Measurements from ENCODE around the gene PIAS4. TPM values are rescaled to one million over a fixed set of nuclear protein-coding genes. Genes with fewer than 3 reads are reported as not detected.

PIAS4 gene
- total RNA-seq, 2 donors from 2014 or later, result 32.8 to 39.1 TPM

GRCh38 chr19:4059891-4060620 lies 52.5 kb downstream of the PIAS4 start:
- Mint-ChIP-seq H3K36me3 (ENCODE audit: low read depth) (peaks cover 52% of the 10 kb centered on the region), H3K27ac (peak overlapping the region; percentile 90), H3K27me3 (no peaks in the 10 kb centered on the region), H3K4me3 (peak overlapping the region; percentile 83), H3K4me1 (peaks cover 4% of the 10 kb centered on the region), H3K9me3 (no peaks in the 10 kb centered on the region)
- ATAC-seq (replicated peaks), result peak; percentile 61

DNA sequence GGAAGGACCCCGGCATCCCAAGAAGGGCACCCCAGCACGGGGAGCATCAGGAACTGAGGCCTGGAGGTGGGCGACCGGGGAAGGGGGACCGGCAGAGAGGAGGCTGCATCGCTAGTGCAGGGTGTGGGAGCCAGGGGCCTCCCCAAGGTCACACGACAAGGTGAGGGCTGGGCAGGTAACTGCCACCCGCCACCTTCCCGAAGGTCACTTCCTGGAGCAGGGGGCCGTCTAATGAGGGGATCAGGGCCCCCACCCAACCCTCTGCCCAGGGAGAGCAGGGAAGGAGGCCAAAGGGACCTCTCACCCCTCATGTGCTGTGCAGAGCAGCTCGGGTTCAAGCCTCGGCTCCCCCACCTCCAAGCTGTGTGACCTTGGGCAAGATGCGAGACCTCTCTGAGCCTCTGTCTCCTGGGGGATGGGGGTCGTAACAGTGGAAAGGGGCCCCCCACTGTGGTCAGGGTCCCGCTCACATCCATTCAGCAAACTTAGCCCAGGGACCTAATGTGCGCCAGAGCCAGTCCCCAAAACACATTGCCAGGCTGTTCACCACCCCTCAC lies 53.2 kb downstream of the PIAS4 start:
- Mint-ChIP-seq H3K27me3 (no peaks in the 10 kb centered on the region), H3K36me3 (ENCODE audit: low read depth) (peaks cover 45% of the 10 kb centered on the region), H3K9me3 (no peaks in the 10 kb centered on the region), H3K4me3 (peak overlapping the region; percentile 83), H3K4me1 (peaks cover 4% of the 10 kb centered on the region), H3K27ac (peak overlapping the region; percentile 90)
- no peak for ATAC-seq (replicated peaks)

GRCh38 chr19:4061178-4061682 lies 53.7 kb downstream of the PIAS4 start:
- H3K27ac Mint-ChIP-seq, result no peak overlapping the region
- no peaks in the 10 kb centered on the region for H3K9me3 Mint-ChIP-seq
- no peak for ATAC-seq (replicated peaks)
- peak overlapping the region; percentile 83 for H3K4me3 Mint-ChIP-seq
- H3K4me1 Mint-ChIP-seq, result peaks cover 4% of the 10 kb centered on the region
- no peaks in the 10 kb centered on the region for H3K27me3 Mint-ChIP-seq
- peaks cover 40% of the 10 kb centered on the region for H3K36me3 Mint-ChIP-seq (ENCODE audit: low read depth)

GRCh38 chr19:4061683-4062418 lies 54.3 kb downstream of the PIAS4 start:
- Mint-ChIP-seq H3K9me3 (no peaks in the 10 kb centered on the region), H3K36me3 (ENCODE audit: low read depth) (peaks cover 34% of the 10 kb centered on the region), H3K4me3 (peak overlapping the region; percentile 82), H3K27ac (peak overlapping the region; percentile 58), H3K27me3 (no peaks in the 10 kb centered on the region), H3K4me1 (peaks cover 4% of the 10 kb centered on the region)
- ATAC-seq (replicated peaks), result no peak

GRCh38 chr19:4062419-4063368 lies 55.2 kb downstream of the PIAS4 start:
- Mint-ChIP-seq H3K36me3 (ENCODE audit: low read depth) (peaks cover 25% of the 10 kb centered on the region), H3K27ac (peak overlapping the region; percentile 58), H3K4me1 (peaks cover 4% of the 10 kb centered on the region), H3K9me3 (no peaks in the 10 kb centered on the region), H3K27me3 (no peaks in the 10 kb centered on the region), H3K4me3 (peak overlapping the region; percentile 82)
- ATAC-seq (replicated peaks), result no peak

- no peaks in the 10 kb centered on the region for H3K9me3 Mint-ChIP-seq
- H3K27me3 Mint-ChIP-seq, result no peaks in the 10 kb centered on the region
- H3K36me3 Mint-ChIP-seq (ENCODE audit: low read depth), result peaks cover 21% of the 10 kb centered on the region
- no peak for ATAC-seq (replicated peaks)
- H3K27ac Mint-ChIP-seq, result peak overlapping the region; percentile 80
- peaks cover 4% of the 10 kb centered on the region for H3K4me1 Mint-ChIP-seq
- H3K4me3 Mint-ChIP-seq, result peak overlapping the region; percentile 82
Observed at GRCh38 chr19:4063369-4064148, 56.0 kb downstream of the PIAS4 start.

DNA sequence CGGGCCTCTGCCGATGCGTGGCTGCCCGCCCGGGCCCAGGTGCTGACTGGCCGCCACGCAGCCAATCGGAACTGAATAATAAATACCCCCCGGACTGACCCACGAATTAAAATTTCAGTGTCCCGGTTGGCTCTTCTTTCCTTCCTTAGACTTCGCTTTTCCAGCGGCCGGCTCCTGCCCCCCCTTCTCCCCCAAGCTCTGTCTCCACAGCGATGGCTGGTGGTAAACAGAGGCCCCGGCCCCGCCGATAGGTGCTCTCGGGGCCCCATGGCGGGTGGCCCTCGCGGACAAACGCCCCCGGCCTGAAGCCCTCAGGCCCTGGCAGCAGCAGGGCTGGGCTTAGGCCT lies 56.6 kb downstream of the PIAS4 start:
- peaks cover 21% of the 10 kb centered on the region for H3K36me3 Mint-ChIP-seq (ENCODE audit: low read depth)
- H3K4me1 Mint-ChIP-seq, result peaks cover 4% of the 10 kb centered on the region
- no peaks in the 10 kb centered on the region for H3K27me3 Mint-ChIP-seq
- peak overlapping the region; percentile 82 for H3K4me3 Mint-ChIP-seq
- H3K9me3 Mint-ChIP-seq, result no peaks in the 10 kb centered on the region
- H3K27ac Mint-ChIP-seq, result peak overlapping the region; percentile 80
- no peak for ATAC-seq (replicated peaks)

- Mint-ChIP-seq H3K4me1 (peaks cover 4% of the 10 kb centered on the region), H3K4me3 (peak overlapping the region; percentile 82), H3K36me3 (ENCODE audit: low read depth) (peaks cover 21% of the 10 kb centered on the region), H3K27me3 (no peaks in the 10 kb centered on the region), H3K27ac (peak overlapping the region; percentile 80), H3K9me3 (no peaks in the 10 kb centered on the region)
- ATAC-seq (replicated peaks), result no peak
Observed at GRCh38 chr19:4064496-4065260, 57.1 kb downstream of the PIAS4 start.

- Mint-ChIP-seq H3K9me3 (no peaks in the 10 kb centered on the region), H3K36me3 (ENCODE audit: low read depth) (peaks cover 21% of the 10 kb centered on the region), H3K4me1 (peaks cover 4% of the 10 kb centered on the region), H3K4me3 (peak overlapping the region; percentile 57), H3K27ac (no peak overlapping the region), H3K27me3 (no peaks in the 10 kb centered on the region)
- peak; percentile 83 for ATAC-seq (replicated peaks)
Observed at GRCh38 chr19:4065430-4066175, 58.1 kb downstream of the PIAS4 start.

- no peak for ATAC-seq (replicated peaks)
- Mint-ChIP-seq H3K4me1 (peaks cover 4% of the 10 kb centered on the region), H3K27ac (peak overlapping the region; percentile 68), H3K36me3 (ENCODE audit: low read depth) (peaks cover 21% of the 10 kb centered on the region), H3K4me3 (peak overlapping the region; percentile 57), H3K9me3 (no peaks in the 10 kb centered on the region), H3K27me3 (no peaks in the 10 kb centered on the region)
Observed at GRCh38 chr19:4066176-4066606, 58.7 kb downstream of the PIAS4 start.

DNA sequence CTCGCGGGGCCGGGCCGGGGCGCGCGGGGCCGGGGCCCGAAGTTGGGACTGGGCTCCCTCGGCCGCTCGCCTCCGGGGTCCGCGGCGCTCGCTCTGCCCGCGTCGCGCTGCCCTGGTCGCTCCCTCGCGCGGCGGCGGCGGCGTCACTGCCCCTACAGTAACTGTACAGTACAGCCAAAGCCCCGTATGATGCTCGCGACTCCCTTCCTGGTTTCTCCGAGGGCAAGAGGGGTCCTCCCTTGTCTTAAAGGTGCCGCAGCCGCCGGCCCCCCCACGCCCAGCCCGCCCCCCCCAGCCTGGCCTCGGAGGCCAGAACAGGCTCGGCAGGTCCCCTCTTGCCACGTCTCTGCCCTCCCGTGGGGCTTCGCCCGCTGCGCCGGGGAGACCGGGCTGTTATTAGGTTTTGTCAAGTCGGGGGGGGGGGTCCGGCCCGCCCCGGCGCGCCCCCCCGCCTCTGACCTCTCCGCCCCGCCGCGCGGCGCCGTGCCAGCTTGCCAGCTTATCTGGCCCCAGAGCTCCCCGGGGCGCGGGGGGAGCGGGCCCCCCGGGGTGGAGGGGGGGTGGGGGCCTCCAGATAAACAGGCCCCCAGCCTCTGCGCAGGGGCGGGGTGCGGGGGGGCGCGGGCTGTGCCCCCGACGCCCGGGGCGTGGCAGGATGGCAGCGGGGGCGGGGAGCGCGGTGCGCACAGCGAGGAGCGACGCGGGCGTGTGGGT lies 59.3 kb downstream of the PIAS4 start, which contains the start of gene ZBTB7A:
Gene ZBTB7A, minus strand, starts transcription at position 218 of the 714 bp plus-strand sequence. CDS start 11,667 bp downstream, outside the sequence.
- no peaks in the 10 kb centered on the region for H3K9me3 Mint-ChIP-seq
- peak within 1 kb of the TSS; percentile 80 for H3K27ac Mint-ChIP-seq
- H3K36me3 Mint-ChIP-seq (ENCODE audit: low read depth), result peaks cover 21% of the 10 kb centered on the region
- H3K4me3 Mint-ChIP-seq, result peak within 1 kb of the TSS; percentile 76
- peak; percentile 51 for ATAC-seq (replicated peaks)
- H3K4me1 Mint-ChIP-seq, result peaks cover 4% of the 10 kb centered on the region
- H3K27me3 Mint-ChIP-seq, result no peaks in the 10 kb centered on the region
